ENCODE measurements around the gene TBC1D3L. TPM values are rescaled to one million over a fixed set of nuclear protein-coding genes. Genes with fewer than 3 reads are reported as not detected.
"Not testable (repeated sequence)": the region's sequence is repeated elsewhere in the genome, so short reads cannot be mapped to it uniquely, and the experiment has no call there.

The TBC1D3L gene
- total RNA-seq (2014; rRNA removed; shearing (Covaris generic); ENCODE audit: low replicate concordance) = 1.9 TPM in 1 of 2 replicates, not detected in the other

- DNase-seq, H3K36me3 ChIP-seq, H3K9me3 ChIP-seq, H3K27me3 ChIP-seq, H3K4me3 ChIP-seq: not testable (repeated sequence)
These were observed at the start of gene TBC1D3L for GRCh38 chr17:37988960-37989359. Gene TBC1D3L, minus strand, starts transcription at chr17:37989060. Its CDS starts 1,540 bp downstream, at chr17:37987520.

DNA sequence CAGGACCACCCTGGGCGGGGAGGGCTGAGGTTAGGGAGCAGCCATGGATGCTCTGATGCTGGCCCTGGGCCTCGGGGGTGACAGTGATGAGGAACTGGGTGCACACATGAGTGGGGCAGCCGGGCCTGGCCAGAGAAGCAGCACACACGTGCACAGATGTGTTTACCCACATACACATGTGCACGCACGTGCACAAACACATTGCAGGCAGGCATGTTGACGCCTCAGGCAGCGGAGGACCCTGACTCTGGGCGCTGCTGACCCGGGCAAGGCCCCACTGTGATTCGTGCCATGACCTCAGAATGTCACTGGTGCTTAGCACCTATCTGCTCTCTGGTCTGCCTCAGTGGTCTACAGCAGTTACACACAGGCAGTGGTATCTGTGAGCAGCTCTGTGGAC lies 14.8 kb upstream of the TBC1D3L start, which contains the start of gene TBC1D3D:
Gene TBC1D3D (plus strand): TSS at position 301 of the 400 bp plus-strand sequence. CDS start 1,585 bp downstream, outside the sequence.
- not testable (repeated sequence) for DNase-seq, H3K4me3 ChIP-seq, H3K9me3 ChIP-seq, H3K27me3 ChIP-seq, H3K36me3 ChIP-seq

Other genes starting within 250 kb of the TBC1D3L start
- gene HNF1B, start 244.0 kb downstream of the TBC1D3L start, total RNA-seq (2014; rRNA removed; shearing (Covaris generic); ENCODE audit: low replicate concordance) = not detected in 2 replicates
- gene TBC1D3K, start 64.6 kb downstream of the TBC1D3L start, total RNA-seq (2014; rRNA removed; shearing (Covaris generic); ENCODE audit: low replicate concordance) = not detected in 2 replicates
- not detected in 2 replicates for gene TBC1D3D, start 14.9 kb upstream of the TBC1D3L start, total RNA-seq (2014; rRNA removed; shearing (Covaris generic); ENCODE audit: low replicate concordance)
- 0.46 and 2.7 TPM in 2 replicates for gene TBC1D3C, start 79.6 kb upstream of the TBC1D3L start, total RNA-seq (2014; rRNA removed; shearing (Covaris generic); ENCODE audit: low replicate concordance)
- not detected in 2 replicates for gene TBC1D3E, start 138.9 kb upstream of the TBC1D3L start, total RNA-seq (2014; rRNA removed; shearing (Covaris generic); ENCODE audit: low replicate concordance)
- not detected in 2 replicates for gene TBC1D3, start 203.5 kb upstream of the TBC1D3L start, total RNA-seq (2014; rRNA removed; shearing (Covaris generic); ENCODE audit: low replicate concordance)

Data from MG63 (cell line).